ENCODE data around the gene ULK4. TPM values are rescaled to one million over a fixed set of nuclear protein-coding genes. Genes with fewer than 3 reads are reported as not detected.
"Not testable (repeated sequence)": the region's sequence is repeated elsewhere in the genome, so short reads cannot be mapped to it uniquely, and the experiment has no call there.

Gene ULK4
- polyA plus RNA-seq, 1 donor from 2014 or later = 7.2 TPM

GRCh38 chr3:41880387-41880786 lies 81.5 kb downstream of the ULK4 start:
- no peak overlapping the region for H3K27ac ChIP-seq (ENCODE audit: low read length)
- H3K9me2 ChIP-seq (ENCODE audit: insufficient read depth, low read length) = no peaks in the 10 kb centered on the region
- H3K9me3 ChIP-seq (ENCODE audit: low read length) = no peaks in the 10 kb centered on the region
- H3K27me3 ChIP-seq (ENCODE audit: insufficient read depth, low read depth, low read length) = no peaks in the 10 kb centered on the region
- no peak overlapping the region for H2AFZ ChIP-seq (ENCODE audit: low read depth, low read length)
- H4K20me1 ChIP-seq (ENCODE audit: insufficient read depth) = no peaks in the 10 kb centered on the region
- H3K4me2 ChIP-seq (ENCODE audit: low read length) = no peak overlapping the region
- H3K9ac ChIP-seq (ENCODE audit: low read length) = no peak overlapping the region
- no peaks in the 10 kb centered on the region for H3K36me3 ChIP-seq (ENCODE audit: insufficient read depth, low read length)
- TF ChIP-seq CTCF (IDR thresholded peaks at IDR 0.05; ENCODE audit: poor library complexity, severe bottlenecking) = no peak
- TF ChIP-seq POLR2AphosphoS5 (IDR thresholded peaks at IDR 0.05) = no peak
- TF ChIP-seq EP300 (conservative IDR thresholded peaks at IDR 0.05; ENCODE audit: poor library complexity, severe bottlenecking) = no peak
- TF ChIP-seq MXI1 (conservative IDR thresholded peaks at IDR 0.05; ENCODE audit: poor library complexity, severe bottlenecking) = no peak
- TF ChIP-seq SMC3 (conservative IDR thresholded peaks at IDR 0.05; ENCODE audit: poor library complexity) = no peak
- no peak for TF ChIP-seq RAD21 (conservative IDR thresholded peaks at IDR 0.05)
- no peak for TF ChIP-seq TAF1 (IDR thresholded peaks at IDR 0.05; ENCODE audit: low read depth)
- no peak for TF ChIP-seq REST (IDR thresholded peaks at IDR 0.05; ENCODE audit: borderline replicate concordance)
- TF ChIP-seq EZH2 (IDR thresholded peaks at IDR 0.05; ENCODE audit: borderline replicate concordance, insufficient read depth, low read length, poor library complexity, severe bottlenecking) = no peak
- H3F3A ChIP-seq (ENCODE audit: insufficient read depth, low read length, poor library complexity, severe bottlenecking) = no peaks in the 10 kb centered on the region
- no peak overlapping the region for H3K4me3 ChIP-seq (ENCODE audit: low read length)
- H3K79me2 ChIP-seq (replicated peaks; ENCODE audit: insufficient read depth, low read length) = no peaks in the 10 kb centered on the region

- not testable (repeated sequence) for H3K9me2 ChIP-seq (ENCODE audit: insufficient read depth, low read length); H3K27ac ChIP-seq (ENCODE audit: low read length); H3K79me2 ChIP-seq (replicated peaks; ENCODE audit: insufficient read depth, low read length); H3F3A ChIP-seq (ENCODE audit: insufficient read depth, low read length, poor library complexity, severe bottlenecking); H3K27me3 ChIP-seq (ENCODE audit: insufficient read depth, low read depth, low read length); H3K4me3 ChIP-seq (ENCODE audit: low read length); H2AFZ ChIP-seq (ENCODE audit: low read depth, low read length); H3K9ac ChIP-seq (ENCODE audit: low read length); H4K20me1 ChIP-seq (ENCODE audit: insufficient read depth); H3K4me2 ChIP-seq (ENCODE audit: low read length); H3K9me3 ChIP-seq (ENCODE audit: low read length); H3K36me3 ChIP-seq (ENCODE audit: insufficient read depth, low read length)
These were observed 84.2 kb downstream of the ULK4 start for GRCh38 chr3:41877741-41878140.

- H3K9me3 ChIP-seq (ENCODE audit: low read length) = no peaks in the 10 kb centered on the region
- no peaks in the 10 kb centered on the region for H3K79me2 ChIP-seq (replicated peaks; ENCODE audit: insufficient read depth, low read length)
These were observed 87.9 kb downstream of the ULK4 start for GRCh38 chr3:41874022-41874421.

More at GRCh38 chr3:41874022-41874421, 87.9 kb downstream of the ULK4 start:
- no peak overlapping the region for H3K27ac ChIP-seq (ENCODE audit: low read length)
- no peaks in the 10 kb centered on the region for H3F3A ChIP-seq (ENCODE audit: insufficient read depth, low read length, poor library complexity, severe bottlenecking)
- TF ChIP-seq MXI1 (conservative IDR thresholded peaks at IDR 0.05; ENCODE audit: poor library complexity, severe bottlenecking) (no peak), REST (IDR thresholded peaks at IDR 0.05; ENCODE audit: borderline replicate concordance) (no peak), CTCF (IDR thresholded peaks at IDR 0.05; ENCODE audit: poor library complexity, severe bottlenecking) (no peak), TAF1 (IDR thresholded peaks at IDR 0.05; ENCODE audit: low read depth) (no peak), SMC3 (conservative IDR thresholded peaks at IDR 0.05; ENCODE audit: poor library complexity) (no peak), EP300 (conservative IDR thresholded peaks at IDR 0.05; ENCODE audit: poor library complexity, severe bottlenecking) (no peak), RAD21 (conservative IDR thresholded peaks at IDR 0.05) (no peak), EZH2 (IDR thresholded peaks at IDR 0.05; ENCODE audit: borderline replicate concordance, insufficient read depth, low read length, poor library complexity, severe bottlenecking) (no peak), POLR2AphosphoS5 (IDR thresholded peaks at IDR 0.05) (no peak)
- no peaks in the 10 kb centered on the region for H3K36me3 ChIP-seq (ENCODE audit: insufficient read depth, low read length)
- H4K20me1 ChIP-seq (ENCODE audit: insufficient read depth) = no peaks in the 10 kb centered on the region
- no peaks in the 10 kb centered on the region for H3K27me3 ChIP-seq (ENCODE audit: insufficient read depth, low read depth, low read length)
- no peak overlapping the region for H2AFZ ChIP-seq (ENCODE audit: low read depth, low read length)
- H3K9me2 ChIP-seq (ENCODE audit: insufficient read depth, low read length) = no peaks in the 10 kb centered on the region
- H3K4me2 ChIP-seq (ENCODE audit: low read length) = no peak overlapping the region
- no peak overlapping the region for H3K9ac ChIP-seq (ENCODE audit: low read length)
- H3K4me3 ChIP-seq (ENCODE audit: low read length) = no peak overlapping the region

All from neural cell (in vitro differentiated cells).